Hematopoietic multipotent progenitor cell treated with erythropoietin and hydrocortisone succinate and interleukin-3 and kit ligand, for 6 days (in vitro differentiated cells): ENCODE results near the gene ARRDC4.

Experiments
- DNase-seq: peaks from one replicate; pipeline ENCODE4 v3.0.0-alpha.2; 2015

ARRDC4 gene

DNA sequence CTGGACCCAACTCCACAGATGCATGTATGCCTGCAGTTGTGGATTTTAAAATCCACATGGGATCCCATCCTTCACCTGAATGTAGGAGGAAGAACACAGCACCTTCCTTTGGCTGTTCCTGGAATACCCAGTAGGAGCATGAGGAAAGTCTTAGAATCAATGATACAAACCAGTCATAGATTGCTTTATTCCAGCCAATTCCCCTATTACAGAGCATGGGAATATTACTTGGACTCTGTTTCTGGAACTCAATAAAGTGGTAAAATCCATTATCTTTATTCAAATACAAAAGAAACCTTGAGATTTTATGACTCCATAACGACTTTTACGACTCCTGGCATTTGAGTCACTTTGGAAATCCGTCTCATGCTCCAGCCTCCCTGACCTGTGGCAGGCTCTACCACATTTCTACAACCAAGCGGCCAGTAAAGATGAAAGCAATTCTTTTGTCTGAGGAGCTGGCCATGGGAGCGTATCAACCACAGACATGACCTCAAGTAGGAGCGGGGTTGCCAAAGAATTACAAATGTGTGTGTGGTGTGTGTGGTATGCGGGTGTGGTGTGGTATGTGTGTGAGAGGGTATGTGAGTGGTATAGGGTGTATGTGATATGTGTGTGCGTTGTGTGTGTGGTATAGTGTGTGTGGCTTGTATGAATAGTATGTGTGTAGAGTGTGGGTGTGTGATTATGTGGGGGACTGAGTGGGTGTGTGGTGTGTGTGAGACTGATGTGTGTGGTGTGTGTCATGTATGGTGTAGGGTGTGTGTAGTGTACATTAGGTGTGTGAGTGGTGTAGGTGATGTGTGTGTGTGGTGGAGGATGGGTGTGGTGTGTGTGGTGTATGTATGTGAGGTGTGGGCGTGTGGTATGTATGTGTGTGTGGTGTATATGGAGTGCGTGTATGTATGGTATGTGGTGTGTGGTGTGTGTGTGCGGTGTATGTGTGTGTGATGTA lies 40.0 kb downstream of the ARRDC4 start:
- DNase-seq = no peak

DNA sequence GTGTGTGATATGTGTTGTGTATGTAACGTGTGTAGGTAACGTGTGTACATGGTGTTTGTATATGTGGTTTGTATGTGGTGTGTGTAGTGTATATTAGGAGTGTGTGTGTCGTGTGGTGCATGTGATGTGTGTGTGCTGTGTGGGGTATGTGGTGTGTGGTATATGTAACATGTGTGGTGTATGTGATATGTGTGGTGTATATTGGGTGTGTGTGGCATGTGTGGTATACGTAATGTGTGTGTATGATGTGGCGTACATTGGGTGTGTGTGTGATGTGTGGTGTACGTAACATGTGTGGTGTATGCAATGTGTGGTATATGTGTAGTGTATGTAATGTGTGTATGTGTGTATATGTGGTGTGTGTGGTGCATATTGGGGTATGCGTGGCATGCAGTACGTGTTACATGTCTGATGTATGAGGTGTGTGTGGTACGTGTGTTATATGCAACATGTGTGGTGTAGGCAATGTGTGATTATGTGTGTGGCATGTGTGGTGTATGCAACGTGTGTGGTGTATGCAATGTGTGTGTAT lies 41.2 kb downstream of the ARRDC4 start:
- no peak for DNase-seq

DNA sequence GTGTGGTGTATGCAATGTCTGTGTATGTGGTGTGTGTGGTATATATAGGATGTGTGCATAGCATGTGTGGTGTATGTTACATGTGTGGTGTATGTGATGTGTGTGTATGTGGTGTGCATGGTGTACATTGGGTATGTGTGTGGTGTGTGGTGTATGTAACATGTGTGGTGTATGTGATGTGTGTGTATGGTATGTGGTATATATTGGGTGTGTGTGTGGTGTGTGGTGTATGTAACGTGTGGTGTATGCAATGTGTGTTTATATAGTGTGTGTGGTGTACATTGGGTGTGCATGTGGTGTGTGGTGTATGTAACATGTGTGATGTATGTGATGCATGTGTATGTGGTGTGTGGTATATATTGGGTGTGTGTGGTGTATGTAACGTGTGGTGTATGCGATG lies 41.9 kb downstream of the ARRDC4 start:
- no peak for DNase-seq

DNA sequence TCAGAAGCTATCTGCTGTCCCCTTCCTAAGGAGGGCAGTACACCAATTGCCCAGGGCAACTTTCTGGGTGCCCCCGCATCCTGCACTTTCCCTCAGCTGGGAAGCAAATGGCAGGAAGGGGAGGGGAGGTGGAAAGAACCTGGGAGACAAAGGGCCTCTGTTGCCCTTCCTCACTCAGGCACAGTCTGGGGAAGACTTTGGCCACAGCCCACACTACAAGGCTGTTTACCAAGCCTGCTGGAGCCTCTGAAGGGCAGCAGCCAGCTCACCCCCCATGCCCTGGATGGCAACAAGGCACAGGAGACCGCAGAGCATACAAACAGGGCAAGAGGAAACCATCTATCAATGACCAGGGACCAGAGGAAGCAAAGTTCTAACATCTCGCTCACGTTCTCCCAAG lies 42.4 kb downstream of the ARRDC4 start:
- no peak for DNase-seq

DNA sequence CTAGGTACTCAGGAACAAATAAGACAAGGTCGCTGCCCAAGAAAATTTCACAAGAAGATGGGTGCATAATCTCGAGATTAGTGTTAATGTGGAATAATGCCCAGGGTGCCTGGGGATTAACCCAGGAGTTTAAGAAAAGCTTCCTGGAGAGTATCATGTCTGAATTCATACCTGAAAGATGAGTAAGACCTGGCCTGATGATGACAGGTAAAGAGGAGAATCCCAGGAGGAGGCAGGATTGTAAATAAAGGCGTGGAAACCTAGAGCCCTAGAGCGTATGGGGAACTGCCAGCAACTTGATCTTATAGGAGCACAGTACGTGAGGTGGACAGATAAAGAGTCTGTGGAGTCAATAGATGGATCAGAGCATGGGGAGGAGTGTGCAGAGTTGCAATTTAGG lies 43.0 kb downstream of the ARRDC4 start:
- no peak for DNase-seq

DNA sequence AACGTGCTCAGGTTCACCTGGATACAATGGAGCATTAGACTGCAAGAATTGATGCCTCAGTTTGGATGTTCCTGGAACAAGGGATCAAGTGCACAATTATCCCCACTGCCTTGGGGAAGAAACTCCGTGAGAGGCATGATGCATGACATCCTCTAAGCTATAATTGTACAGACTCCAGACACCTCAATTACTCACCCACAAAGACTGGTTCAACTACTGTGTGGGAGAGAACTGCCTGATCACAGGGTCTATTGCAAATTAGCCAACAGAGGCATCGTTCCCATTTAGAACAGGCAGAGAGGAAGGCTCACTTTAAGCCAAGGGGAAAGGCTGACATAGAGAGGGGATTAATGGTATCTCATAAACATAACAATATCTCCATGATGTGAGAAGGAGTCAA lies 43.5 kb downstream of the ARRDC4 start:
- no peak for DNase-seq

DNA sequence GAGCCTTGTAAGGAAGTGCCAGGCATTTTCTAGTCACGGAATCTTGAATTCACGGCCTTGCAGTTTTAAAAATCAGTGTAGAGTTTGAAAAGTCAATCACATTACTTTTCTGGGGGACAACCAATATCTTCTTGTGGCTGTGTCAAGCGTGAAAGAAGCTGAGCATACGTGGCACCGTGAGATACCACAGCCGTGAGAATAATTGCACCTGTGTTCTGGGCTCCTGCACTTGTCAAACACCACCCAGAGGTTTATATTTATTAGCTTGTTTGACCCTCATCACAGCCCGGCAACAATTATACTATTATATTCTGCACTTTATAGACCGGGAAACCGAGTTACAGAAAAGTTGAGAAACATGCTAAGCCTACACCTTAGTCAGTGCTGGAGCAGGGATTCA lies 45.2 kb downstream of the ARRDC4 start:
- DNase-seq = no peak

DNA sequence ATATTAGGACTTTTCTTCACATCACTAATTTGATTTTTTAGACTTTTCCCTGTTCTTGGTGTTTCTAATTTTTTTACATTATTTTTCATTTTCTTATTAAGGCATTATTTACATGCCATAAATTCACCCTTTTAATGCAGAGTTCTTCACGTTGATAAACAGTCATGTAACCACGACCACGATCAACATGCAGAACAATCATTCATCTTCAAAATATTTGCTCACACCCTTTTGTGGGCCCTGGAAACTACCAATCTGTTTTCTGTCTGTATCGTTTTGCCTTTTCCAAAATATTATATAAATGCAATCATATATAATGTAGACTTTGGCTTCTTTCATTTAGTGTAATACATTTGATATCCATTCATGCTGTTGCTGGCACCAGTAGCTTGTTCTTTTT lies 48.7 kb downstream of the ARRDC4 start:
- DNase-seq = no peak

DNA sequence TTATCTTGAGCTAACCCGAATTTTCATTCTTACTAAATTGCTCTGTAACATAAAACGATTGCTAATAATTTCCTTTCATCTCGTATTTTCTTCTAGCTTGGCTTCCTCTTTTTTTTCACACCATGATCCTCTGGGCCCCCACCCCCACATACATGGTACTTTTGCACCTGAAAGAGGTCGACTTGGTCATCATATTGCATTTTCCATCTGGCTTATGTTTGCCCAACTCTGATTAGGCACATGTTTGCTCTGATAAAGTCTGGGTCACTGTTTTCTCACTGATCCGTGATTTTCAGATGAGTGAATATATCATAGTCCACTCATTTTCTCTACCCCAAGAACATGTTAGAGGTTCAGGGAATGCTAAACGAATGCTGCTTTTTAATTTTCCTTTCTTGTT lies 49.5 kb downstream of the ARRDC4 start:
- peak; percentile 9 for DNase-seq

DNA sequence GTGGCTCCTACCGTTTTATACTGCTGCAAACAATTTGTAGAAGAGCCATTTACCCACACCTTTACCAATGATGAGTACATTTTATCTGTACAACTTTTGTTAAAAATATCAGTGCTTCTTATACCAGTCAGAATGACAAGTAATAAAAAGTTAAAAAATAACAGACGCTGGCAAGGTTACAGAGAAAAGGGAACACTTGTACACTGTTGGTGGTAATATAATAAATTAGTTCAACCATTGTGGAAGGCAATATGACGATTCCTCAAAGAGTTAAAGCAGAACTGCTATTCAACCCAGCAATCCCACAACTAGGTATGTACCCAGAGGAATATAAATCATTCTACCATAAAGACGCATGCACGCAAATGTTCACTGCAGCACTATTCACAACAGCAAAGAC lies 51.9 kb downstream of the ARRDC4 start:
- DNase-seq = no peak

DNA sequence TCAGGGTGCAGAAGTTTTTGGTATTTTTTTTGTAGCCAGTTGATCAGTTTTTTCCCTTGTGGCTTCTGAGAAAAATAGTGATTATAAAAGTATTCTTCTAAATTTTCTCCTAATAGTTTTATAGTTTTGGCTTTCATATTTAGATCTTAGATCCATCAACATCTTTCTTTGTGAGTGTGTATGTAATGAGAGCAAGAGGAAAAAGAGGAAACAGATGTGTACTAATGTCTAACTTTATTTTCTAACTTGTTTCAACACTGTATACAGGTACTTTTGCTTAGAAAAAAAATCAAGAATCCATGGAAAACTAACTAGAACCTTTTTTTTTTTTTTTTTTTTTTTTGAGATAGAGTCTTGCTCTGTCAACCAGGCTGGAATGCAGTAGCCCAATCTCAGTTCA lies 53.1 kb downstream of the ARRDC4 start:
- DNase-seq = no peak

DNA sequence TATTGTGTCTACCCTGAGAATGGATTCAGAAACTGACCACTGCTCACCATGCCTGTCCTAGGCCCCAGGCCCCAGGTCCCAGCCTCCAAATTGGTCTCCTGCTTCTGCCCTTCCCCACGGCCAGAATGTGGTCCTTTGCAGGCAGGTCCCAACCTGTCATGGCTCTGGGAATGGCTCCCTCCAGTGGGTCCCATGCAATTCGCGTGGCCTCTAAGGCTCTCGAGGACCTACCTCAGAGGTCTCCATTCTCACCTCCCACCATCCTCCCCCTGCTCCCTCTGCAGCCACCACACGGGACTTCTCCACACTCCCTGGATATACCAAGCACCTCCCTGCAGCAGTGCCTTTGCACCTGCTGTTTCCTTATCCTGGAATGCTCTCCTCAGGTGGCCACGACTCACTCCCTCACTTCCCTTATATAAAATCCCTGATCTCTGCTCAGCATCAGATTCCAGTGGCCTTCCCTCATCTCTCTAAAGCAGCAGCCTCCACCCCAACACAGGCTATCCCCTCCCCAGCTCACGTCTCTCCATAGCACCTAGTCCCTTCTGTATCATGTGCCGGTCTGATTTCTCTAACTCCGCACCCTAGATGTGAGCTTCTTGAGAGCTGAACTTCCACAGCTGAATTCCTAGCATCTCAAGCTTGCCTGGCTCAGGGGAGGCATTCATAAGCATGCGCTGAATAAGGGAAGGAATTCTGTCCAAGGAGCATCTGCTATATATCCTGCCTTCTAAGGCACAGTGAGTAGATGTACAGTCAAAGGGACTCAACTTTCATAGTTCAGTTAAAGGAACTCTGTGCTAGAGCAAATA lies 56.9 kb downstream of the ARRDC4 start:
- no peak for DNase-seq

DNA sequence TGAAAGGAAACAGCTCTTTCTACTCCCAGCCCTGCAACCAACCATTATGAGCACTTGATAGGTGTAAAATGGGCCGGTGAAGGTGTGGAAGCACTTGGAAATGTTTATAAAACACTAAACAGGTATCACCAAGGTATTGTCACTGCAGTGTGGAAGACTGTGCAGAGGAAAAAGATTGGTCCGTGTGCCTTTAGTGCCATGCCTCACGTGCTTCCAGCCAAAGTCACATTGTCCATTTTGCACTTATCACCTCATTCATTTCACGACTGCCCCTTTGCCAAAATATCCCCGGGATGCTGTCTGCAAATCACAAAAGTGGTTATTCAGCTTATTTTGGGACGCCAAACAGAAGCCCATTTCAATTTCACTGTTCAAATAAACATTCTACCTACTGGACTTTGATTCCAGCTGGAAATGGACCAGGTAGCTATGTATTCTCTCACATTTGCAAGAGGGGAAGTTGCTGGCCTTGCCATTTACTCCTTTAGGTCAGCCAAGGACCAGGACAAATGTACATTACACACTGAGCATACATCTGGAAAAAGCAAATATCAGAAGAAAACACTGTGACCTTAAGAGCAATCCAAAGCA lies 58.4 kb downstream of the ARRDC4 start:
- no peak for DNase-seq
